RWPE1 (cell line): Measurements from ENCODE around the gene SHF.

Source experiments
- CTCF ChIA-PET: fragments of 350-600 bp; sonication (Branson Sonifier 250); formaldehyde crosslinking; extraction: SDS; loops from one replicate; lab custom pipeline; 2021; lab: Yijun Ruan, JAX
- POLR2A ChIA-PET: fragments of 400-600 bp; formaldehyde crosslinking; extraction: SDS; loops from one replicate; lab custom pipeline; 2020; ENCODE audit warnings: antibody characterized with exemption; ENCODE audit not compliant: low non-redundant PET; lab: Yijun Ruan, JAX
- DNase-seq: peaks from one replicate; pipeline ENCODE4 v3.0.0; 2012; ENCODE audit warnings: low spot score
- H3K27ac ChIP-seq: fragments of 450-650 bp; 2 replicates; pipeline ENCODE4 v1.5.1; 2017
- CTCF ChIP-seq: fragments of 450-650 bp; conservative IDR thresholded peaks from 2 replicates; pipeline ENCODE4 v1.5.1; 2017; ENCODE audit warnings: low read depth, mild to moderate bottlenecking

The SHF gene

GRCh38 chr15:45181491-45182285, 6.1 kb downstream of the SHF start:
- no peak for DNase-seq
- TF ChIP-seq CTCF: no peak
- H3K27ac ChIP-seq: no peak overlapping the region
- ChIA-PET POLR2A (no interaction called here), CTCF (interaction anchor here (0.6 kb wide), 1 partner anchor 24 kb away, joined by 3 read pairs; no protein-coding TSS in a partner anchor)

- no peak for DNase-seq
- TF ChIP-seq CTCF: no peak
- no peak overlapping the region for H3K27ac ChIP-seq
- ChIA-PET POLR2A (interaction anchor here (1.6 kb wide), 1 partner anchor 13 kb away, joined by 4 read pairs; no protein-coding TSS in a partner anchor), CTCF (no interaction called here)
Measured at GRCh38 chr15:45180648-45181436, 6.9 kb downstream of the SHF start.

GRCh38 chr15:45180201-45180600, 7.6 kb downstream of the SHF start:
- TF ChIP-seq CTCF: no peak
- H3K27ac ChIP-seq: no peak overlapping the region
- ChIA-PET CTCF (interaction anchor here (0.8 to 1.6 kb wide), 2 partner anchors 10 to 12 kb away, joined by 3 to 8 read pairs; no protein-coding TSS in a partner anchor), POLR2A (interaction anchor here (1.6 kb wide), 1 partner anchor 12 kb away, joined by 4 read pairs; no protein-coding TSS in a partner anchor)
- DNase-seq: no peak

GRCh38 chr15:45179221-45179985, 8.4 kb downstream of the SHF start:
- TF ChIP-seq CTCF: no peak; the same call in 1 of the 2 replicates
- POLR2A ChIA-PET: interaction anchor here (1.6 kb wide), 1 partner anchor 11 kb away, joined by 4 read pairs; no protein-coding TSS in a partner anchor
- CTCF ChIA-PET: interaction anchor here (0.8 to 1.9 kb wide), 4 partner anchors 9 to 18 kb away, joined by 3 to 8 read pairs (median 4); no protein-coding TSS in a partner anchor
- DNase-seq: no peak
- H3K27ac ChIP-seq: no peak overlapping the region

- H3K27ac ChIP-seq: no peak overlapping the region
- DNase-seq: no peak
- ChIA-PET CTCF (interaction anchor here (0.6 to 1.9 kb wide), 2 partner anchors 14 to 41 kb away, joined by 3 to 4 read pairs; no protein-coding TSS in a partner anchor), POLR2A (no interaction called here)
- TF ChIP-seq CTCF: no peak
Measured at GRCh38 chr15:45177285-45177684, 10.5 kb downstream of the SHF start.

GRCh38 chr15:45174577-45174976, 13.2 kb downstream of the SHF start:
- DNase-seq: no peak
- no peak for TF ChIP-seq CTCF
- no peak overlapping the region for H3K27ac ChIP-seq
- POLR2A ChIA-PET: no interaction called here
- CTCF ChIA-PET: interaction anchor here (0.6 to 1.2 kb wide), 2 partner anchors 12 to 14 kb away, joined by 3 to 7 read pairs; no protein-coding TSS in a partner anchor
